ENCODE measurements around the gene ELAPOR1.

ELAPOR1 gene

DNA sequence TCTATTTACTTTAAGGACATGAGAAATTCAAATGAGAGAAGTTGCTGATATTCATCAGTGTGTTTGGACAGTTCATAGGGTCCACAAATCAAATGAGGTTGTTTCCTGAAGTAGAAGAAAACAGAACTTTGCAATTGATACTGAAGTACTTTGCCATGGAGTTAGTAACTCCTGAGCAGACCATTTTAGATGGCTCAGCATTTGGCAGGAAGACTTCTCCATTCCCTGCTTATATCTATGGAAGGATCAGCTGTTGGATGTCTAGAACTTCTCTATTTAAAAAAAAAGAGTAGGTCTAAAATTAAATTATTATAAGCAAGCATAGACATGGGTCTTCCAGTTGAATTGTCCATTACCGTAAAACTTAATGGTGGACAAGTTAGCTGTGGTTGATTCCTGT is 18.3 kb upstream of the ELAPOR1 start:
- no peak for DNase-seq

DNA sequence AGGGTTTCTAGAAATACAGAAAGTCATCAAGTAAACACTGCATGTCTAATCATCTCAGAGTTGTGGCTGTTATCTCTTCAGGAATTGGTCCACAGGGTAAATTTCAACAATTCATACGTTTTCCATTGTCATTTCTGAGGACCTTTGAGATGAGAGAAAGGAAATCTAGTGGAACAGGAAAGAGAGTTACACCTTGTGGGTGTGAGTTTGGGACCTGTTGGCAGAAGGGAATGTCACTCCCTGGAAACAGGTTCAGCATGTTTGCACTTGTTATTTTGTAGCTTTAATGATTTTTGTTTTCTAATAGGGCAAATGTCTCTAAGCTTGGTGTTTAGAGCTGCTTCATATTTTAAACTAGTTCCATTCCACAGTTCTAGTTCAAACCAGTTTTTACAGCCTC is 17.8 kb upstream of the ELAPOR1 start:
- DNase-seq = no peak

DNA sequence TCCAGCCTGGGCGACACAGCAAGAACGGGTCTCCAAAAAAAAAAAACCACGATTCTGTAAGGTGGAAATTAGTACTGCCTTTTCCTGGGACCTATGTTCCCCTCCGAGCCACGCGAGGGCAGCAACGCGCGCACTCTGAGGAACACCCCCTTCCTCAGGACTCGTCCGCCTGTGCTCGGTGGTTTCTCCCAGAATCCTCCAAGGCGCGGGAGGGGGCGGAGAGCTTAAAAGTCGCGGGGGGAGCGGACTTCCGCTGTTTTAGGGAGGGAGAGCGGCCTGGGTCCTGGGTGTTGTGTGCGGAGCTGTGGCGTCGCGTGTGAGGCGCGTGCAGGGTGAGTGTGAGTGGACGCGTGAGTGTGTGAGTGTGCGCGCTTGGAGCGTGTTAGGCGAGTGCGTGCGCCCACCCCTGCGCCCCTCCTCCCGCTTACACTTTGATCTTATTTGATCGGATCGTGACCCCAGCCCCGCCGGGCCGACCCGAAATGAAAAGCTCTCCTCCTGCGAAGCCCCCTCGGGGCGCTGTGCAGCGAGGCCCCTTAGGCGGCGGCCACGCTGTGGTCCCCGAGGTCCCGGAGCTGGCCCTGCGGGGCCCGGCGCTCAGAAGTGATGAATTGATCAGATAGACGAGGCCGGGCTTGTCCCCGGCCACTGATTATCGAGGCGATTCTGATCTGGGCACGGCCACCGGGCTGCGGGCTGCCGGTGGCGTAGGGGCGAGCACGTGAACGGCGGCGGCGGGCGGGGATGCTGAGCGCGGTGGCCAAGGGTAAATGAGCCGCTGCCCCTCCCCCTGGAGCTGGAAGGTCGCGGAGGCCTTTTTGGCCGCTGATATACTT is 13.8 kb upstream of the ELAPOR1 start:
- peak; percentile 97 for DNase-seq

DNA sequence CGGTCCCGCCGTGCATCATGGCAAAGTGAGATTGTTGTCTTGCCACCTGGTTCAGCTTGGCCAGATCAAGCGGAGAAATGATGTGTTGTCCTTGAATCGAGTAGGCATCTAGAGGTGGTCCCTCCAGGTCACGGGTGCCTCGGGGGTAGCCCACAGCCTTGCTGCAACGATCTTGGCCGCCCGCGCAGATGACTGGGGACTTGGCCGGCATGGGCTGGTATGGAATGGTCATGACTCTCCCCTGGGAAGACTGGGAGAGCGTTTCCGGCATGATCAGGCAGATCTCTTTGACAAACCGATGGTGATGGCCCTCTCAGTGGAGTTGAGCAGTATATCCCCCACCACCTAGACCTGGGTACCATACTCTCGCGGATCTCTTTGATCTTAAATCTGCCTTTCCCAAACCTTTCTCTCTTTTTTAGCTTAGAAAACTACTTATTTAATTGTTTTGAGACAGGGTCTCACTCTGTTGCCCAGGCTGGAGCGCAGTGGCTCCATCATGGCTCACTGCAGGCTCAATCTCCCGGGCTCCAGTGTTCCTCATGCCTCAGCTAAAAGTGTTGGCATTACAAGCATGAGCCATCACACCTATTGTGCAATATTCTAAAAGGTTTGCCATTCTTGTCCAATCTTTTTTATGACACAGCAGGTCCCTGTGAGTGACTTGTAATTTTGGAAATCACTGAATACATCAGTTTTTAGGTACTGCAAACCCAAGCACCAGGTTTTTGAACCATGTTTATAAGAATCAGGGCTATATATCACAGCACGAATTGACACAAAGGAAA is 9.4 kb upstream of the ELAPOR1 start:
- DNase-seq = no peak

DNA sequence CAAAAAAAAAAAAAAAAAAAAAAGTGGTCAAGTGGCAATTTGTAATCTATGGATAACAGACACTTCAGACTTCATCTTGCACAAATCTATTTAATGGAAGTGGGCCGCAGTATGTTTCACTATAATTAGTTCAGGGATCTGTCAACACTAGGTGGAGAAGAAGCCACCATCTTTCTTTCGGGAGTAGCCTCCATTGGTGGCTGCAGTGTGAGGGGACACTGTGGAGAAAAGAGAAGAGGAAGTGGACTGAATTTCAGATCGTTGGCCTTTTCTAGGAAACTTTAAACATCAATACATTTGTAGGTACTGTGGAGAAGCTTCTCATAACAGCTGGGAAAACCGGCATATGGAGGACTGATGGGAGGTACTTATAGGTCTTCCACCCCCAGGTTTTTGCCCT is 8.0 kb upstream of the ELAPOR1 start:
- no peak for DNase-seq

DNA sequence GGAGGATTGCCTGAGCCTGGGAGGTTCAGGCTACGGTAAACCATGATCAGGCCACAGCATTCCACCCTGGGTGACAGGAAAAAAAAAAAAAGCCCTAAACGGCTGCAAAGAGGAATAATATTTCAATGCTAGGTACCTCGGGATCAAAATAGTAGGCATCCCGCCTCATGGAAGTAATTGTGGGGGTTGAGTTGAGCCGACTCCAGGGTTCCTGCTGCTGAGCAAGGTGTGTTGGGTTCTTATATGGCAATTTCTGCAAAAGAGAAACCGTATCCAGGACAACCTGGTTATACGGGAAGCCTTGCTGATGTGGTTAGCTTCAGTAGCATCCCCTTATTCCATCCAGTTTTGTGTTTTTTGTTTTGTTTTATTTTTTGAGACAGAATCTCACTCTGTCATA is 6.1 kb upstream of the ELAPOR1 start:
- no peak for DNase-seq

DNA sequence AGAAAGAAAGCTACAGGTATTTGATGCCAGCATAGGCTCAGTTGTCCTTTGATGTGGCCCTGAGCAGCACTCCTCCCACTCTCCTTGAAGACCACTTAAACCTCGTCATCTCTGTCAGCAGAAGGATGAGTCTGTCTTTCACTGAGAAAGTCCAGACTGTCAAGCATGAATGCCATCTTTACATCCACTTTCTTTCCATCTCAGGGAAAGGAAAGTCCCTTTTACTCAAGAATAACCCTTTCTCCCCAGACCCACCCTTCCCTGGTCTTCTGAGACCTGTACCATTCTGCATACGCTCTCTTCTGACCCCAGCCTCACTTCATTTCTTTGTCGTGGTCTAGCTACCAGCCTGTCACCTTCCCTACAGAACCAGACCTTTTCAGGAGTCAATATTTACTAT is 4.0 kb upstream of the ELAPOR1 start:
- no peak for DNase-seq

DNA sequence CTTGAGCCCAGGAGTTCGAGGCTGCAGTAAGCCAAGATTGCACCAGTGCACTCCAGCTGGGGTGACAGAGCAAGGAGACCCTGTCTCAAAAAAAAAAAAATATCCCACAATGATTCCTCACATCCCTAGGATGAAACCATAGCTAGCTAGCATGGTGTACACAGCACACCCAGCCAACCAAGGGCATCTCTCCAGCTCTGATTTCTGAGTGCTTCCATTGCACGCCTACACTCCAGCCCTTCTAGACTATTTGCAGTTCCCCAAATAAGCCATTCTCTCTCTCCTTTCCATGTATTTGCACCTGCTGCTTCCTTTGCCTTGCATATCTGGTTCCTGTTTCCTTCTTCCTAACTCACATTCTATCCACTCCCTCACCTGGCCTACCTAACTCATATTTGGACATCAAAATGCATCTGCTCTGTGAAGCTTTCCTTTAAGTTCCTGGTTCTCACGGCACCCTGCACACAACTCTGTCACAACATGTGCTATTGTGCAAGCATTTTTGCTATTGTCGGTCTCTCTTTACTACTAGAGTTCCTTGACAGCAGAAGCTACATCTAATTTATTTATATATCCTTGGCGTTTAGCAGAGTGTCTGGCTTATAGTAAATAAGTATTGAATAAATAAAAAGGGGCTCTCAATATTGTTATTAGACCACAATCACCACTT is 2.4 kb upstream of the ELAPOR1 start:
- DNase-seq = no peak

DNA sequence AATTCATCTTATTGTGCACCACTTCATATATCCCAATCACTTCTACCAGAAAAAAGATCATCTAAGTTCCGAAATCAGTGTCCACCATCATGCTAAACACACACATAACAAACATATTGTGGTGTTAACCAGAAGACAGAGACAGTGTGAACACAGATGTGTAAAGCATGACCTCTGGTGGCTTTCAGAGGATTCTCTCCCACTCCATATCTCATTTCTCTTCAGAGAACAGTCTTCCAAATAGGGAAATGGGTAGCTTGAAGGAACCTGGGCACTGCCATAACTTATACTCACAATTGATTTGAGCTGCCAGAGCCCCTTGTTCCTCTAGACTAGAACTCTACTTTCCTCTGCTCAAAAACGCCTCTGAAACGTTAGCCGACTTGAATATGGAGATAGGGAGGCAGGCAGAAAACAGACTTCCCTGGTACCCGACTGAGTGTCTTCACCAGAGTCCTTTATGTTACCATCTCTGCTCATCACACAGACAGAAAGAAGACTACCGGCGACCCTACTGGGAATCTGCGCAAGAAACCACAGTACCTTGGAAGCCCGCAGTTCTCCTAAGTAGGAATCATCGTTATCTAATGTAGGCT is 1.8 kb upstream of the ELAPOR1 start:
- DNase-seq = no peak

DNA sequence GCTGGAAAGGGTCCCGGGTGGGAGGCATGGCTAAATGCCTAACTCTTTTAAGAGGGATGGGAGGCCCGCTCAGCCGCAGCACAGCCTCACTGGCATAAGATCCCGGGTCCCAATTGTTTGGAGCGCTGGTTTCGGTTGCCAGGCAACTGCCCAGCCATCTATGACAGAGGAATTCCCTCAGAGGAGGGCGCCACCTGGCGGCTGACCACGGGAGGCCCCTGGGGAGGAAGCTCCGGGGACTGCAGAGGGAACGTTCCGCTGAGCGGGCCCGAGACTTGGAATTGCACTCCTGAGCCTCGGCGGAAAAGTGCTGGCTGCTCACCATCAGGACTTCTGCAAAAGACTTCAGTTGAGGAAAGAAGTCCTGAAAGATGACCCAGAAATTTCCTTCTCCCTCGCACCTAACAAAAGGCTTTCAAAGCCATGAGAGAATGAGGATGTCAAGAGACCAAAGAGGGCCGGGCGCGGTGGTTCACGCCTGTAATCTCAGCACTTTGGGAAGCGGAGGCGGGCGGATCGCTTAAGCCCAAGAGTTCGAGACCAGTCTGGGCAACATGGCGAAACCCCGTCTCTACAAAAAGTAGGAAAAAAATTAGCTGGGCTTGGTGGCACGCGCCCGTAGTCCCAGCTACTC is 1.1 kb upstream of the ELAPOR1 start:
- peak; percentile 96 for DNase-seq

DNA sequence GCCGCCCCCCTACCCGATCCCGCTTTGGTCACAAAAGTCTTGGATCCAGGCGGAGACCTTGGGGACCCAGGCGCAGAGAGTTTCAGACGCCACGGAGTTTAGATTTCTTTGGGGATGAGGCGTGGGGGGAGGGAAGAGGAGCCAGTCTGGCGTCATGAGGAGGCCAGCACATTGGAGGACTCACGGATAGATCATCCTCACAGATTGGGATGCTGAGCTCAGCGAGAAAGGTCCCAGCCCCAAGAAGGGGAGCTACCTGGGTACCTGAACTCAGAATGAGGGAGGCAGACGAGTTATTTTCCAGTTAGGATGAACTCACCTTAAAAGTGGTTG is 393 bp downstream of the ELAPOR1 start:
- no peak for DNase-seq

DNA sequence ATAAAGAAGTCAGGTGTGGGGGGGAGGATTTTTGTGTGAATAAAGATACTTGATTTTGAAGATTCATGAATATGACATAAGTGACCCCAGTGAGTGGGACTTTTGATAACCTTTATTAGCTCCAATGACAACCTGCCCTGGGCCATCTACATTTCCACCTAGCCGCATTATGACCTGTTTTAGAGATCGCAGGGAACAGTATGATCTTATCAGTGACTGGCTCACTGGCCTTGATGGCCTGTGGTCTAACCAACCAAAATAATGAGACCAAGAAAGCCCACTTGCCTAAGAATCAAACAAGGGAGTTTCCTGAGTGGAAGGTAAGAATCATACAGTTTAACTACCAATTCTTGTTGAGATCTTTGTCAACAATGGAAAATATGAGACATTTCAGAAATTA is 1.8 kb downstream of the ELAPOR1 start:
- no peak for DNase-seq

DNA sequence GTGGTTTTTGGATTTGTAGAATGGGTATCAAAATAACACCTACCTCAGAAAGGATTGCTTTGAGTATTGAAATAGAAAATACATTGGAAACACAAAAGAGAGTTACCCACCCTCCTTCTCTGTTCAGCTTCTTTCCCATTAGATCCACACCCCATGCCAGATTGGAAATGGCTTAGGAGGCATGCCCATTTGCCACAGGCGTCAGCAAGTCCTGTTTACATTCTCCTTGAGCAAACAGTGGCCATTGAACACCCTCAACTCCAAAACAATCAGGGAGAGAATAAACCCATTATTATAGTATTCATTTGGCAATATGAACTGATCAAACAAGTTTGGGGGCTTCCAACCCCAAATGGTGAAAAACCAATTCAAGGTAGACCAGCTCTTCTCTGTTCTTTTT is 2.4 kb downstream of the ELAPOR1 start:
- DNase-seq = no peak

DNA sequence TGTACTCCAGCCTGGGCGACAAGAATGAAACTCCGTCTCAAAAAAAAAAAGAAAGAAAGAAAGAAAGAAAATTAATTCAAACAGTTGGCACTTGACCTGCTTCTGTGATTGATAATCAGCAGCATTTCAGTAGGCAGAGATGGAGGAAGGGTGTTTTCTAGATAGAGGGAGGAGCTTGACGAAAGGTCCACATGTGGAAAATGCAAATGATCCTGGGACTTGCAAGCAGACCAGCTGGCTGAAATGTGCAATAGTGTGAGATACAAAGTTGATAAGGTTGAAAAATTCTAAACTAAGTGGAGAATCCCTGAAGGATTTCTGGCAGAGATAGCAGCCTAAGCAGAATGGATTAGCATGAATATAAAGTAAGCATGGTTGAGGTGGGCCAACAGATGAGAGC is 4.2 kb downstream of the ELAPOR1 start:
- DNase-seq = no peak

DNA sequence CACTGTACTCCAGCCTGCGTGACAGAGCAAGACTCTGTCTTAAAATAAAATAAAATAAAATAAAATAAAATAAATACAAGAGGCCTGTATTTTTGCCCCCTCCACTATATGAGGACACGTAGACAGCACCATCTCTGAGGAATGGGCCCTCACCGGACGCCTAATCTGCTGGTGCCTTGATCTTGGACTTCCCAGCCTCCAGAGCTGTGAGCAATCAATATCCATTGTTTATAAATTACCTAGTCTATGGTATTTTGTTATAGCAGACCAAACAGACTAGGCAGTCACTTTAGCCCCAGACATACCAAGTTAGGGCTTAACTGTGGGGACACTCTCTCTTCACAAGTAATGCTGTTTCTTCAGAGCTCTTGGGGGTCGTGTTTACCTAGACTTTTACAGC is 6.4 kb downstream of the ELAPOR1 start:
- DNase-seq = no peak

DNA sequence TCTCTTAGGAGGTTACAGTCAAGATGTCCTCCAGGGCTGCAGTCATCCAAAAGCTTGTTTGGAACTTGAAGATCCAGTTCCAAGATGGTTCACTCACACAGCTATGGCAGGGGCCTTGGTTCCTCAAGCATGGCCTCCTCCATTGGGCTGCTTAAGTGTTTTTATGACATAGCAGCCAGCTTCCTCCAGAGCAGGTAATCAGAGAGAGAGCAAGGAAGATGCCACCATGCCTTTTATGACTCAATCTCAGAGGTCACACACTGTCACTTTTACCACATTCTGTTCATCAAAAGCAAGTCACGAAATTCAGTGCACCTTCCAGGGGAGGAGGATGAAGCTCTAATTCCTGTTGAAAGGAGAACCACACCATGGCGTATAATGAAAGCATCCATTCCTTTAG is 17.1 kb downstream of the ELAPOR1 start:
- DNase-seq = no peak

DNA sequence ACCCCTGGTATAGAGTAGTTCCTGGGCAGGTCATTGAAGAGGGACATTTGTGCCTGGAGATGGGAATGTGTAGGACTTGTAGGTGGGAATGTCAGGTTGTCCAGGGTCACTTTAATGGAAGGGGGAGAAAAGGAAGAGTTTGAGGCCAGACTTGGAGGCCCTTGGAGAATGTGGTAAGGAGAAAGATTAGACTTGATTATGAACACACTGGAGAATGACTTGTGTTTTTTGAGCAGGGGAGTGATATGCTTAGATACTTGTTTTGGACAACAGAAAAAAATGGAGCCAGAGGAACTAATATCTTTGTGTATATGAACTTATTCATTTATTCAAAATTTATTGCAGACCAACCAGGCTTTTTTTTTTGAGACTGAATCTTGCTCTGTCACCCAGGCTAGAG is 17.9 kb downstream of the ELAPOR1 start:
- DNase-seq = no peak

DNA sequence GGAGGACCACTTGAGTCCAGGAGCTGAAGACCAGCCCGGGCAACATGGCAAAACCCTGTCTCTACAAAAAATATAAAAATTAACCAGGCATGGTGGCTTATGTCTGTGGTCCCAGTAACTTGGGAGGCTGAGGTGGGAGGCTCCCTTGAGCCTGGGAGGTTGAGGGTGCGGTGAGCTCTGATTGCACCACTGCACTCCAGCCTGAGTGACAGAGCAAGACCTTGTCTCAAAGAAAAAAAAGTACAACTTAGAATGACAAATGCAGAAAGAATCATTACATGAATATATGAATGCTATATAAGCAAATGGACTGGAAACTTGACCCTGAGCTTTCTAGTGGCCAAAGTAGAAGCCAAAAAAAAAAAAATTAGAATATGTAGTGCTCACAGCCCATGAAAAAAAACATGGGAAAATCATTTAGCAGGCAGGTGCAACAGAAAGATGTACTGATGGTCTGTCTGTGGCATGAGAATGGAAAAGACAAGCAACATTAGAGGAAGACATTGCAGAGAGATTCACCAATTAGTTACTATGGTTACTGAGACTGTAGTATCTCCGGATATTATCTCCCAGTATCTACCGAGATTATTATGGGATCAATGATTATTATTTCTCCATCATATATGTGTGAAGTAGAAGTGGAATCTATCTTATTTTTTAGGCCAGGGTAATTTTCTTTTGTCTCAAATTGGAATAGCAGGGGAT is 19.2 kb downstream of the ELAPOR1 start:
- DNase-seq = no peak

DNA sequence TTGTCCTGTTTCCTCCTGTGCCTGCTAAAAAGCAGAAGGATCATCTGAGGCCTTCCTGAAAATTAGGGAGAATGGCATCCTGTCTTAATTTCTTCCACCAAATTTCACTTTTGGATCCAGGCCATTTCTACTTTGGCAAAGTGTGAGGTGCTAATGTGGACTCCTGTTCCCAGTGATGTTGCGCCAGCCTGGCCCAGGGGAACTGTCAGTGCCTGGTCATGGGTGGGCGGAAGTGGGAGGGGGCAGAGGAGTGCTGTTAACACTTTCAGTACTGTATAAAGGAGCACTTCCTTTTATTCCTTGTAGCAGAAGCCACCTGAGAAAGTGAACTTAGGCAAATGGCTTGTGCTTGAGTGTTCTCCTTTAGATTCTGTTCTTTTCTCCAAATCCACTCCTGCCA is 19.9 kb downstream of the ELAPOR1 start:
- DNase-seq = no peak

DNA sequence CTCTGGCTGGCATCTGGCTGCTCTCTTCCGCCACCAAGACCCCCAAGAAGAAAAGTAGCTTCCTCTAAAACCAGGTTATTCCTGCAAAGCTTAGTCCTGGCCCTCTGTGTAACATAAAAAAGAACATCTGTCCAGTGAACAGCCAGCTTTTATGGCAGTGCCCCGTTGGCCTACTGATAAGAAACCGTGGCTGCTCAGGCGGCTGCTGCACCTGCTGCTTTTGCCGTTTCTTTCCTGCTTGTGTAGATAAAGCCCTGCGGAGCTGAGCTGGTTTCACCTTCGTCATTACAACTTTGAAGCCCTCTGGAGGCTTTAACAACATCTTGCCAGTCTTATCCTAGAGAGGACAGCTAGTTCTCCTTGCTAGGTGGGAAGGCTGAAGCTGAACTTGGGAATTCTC is 20.5 kb downstream of the ELAPOR1 start:
- DNase-seq = no peak

DNA sequence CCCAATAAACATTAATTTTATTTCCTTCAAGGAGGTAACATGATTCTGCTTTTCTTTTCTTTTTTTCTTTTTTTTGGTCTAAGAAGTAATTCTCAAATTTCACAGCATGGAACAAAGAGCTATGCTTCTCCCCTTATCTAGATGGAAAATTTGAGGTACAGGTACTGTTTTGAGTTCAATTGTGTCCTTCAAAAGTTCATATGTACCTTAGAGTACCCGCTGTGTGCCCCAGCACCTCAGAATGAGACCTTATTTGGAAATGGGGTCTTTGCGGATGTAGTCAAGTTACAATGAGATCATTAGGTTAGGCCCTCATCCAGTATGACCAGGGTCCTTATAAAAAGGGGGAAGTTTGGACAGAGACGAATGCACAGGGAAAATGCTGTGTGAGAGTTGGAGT is 22.0 kb downstream of the ELAPOR1 start:
- no peak for DNase-seq

DNA sequence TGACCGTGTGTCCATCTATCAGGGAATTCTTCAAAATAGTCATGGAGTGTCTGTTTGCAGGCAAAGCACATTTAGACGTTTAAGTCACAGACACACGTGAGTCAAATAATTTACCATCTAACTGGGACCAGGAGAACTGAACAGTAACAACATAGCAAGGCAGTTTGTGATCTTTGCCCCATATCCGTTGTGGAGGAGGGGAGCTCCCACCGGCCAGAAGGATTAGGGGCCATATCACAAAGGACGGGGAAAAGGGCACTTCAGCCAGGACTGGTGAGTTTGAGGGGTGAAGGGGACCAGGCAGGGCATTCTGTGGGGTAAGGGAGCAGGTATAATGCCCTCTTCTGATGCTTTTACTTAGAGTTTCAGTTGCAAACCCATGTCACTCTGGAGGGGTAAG is 22.9 kb downstream of the ELAPOR1 start:
- no peak for DNase-seq

DNA sequence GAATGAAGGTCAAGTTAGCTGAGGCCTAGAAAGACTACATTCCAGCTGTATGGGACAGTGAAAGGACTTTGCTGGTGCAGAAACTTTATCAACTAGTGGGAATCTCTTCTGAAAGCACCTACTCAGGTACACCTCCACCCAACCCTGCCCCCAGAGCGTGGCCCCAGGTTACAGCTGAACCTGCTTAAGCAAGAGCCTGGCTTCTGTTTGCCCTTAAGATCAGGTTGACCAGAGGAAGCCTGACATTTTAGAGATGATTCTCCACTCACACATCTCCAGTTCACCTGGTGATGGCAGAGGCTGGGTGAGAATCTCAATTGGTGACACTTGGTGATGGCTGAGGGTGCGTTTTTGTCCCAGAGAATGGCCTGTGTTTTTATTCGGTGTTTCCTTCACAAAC is 24.0 kb downstream of the ELAPOR1 start:
- DNase-seq = no peak
